Measurements from ENCODE around the gene KMT5B.

KMT5B gene

DNA sequence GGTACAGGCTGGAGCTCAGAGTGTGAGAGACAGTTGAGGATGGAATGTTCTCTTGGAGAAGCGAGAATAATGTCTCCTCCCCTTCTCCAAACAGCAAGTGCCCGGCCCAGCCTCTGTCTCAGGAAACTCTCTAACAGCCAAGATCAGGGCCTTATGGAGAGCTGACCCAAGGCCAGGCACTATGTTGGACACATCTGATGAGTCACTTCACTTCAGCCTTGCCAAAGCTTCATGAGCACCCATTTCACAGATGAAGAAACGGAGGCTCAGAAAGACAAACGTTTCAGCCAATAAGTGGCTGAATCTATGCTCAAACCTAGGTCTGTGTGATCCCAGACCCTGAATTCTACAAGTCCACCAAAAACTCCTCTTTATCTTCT, 69.8 kb downstream of the KMT5B start:
- DNase-seq (ENCODE audit: low read depth in 2 of 2) = no peak

DNA sequence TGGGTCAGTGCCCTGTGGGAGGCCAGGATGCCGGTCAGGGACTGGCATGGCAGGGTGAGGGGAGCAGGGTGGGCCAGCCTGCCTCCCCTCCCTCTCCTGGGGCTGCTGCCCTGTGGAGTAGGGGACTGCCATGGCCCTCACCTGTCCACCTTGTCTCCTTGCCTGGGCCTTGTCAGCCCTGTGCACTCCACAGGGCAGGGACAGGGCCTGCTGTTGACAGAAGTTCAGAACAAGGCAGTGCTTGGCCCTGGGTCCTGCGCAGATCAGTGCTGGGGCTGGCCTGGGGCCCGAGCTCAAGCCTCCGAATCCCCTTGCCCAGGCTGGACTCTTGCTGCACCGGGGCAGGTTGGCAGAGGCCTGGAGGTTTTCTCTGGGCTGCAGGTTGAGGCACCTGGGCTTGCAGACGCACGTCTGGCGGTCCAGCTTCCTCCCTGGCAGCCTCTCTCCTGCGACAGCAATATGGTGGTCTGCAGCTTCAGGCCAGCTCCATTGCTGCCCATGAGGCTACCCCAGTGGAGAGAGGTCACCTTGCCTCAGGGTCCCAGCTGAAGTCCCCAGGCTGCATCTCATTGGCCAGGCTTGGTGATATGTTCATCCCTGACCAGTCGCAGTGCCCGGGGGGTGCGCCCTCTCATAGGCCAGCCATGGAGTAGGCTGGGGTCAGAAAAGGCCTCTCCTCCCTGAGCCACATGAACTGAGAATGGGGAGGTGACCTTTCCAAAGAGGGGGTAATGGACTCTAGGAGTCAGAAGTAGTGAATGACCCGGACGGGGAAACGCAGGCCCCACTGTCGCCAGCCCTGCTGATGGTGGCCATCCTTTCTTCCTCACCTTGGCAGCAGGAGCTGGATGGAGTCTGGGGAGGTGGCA, 70.4 kb downstream of the KMT5B start:
- DNase-seq (ENCODE audit: low read depth in 2 of 2) = no peak

DNA sequence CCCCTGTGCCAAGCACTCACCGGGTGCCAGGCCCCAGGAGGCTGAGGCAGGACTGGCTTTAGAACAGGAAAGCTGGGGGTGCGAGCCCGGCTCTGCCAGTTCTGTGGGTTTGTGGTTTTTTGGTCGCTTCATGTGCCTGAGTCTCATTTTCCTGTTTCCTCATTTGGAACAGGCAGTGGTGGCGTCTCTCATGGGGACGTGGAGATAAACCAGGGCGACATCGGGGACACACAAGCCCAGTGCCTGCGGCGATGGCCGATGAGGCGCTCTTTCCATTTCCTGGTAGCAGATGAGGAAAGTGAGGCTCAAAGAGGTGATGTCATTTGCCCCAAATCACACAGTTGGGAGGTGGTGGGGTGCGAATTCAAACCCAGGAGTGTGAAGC, 71.1 kb downstream of the KMT5B start:
- DNase-seq (ENCODE audit: low read depth in 2 of 2) = no peak

DNA sequence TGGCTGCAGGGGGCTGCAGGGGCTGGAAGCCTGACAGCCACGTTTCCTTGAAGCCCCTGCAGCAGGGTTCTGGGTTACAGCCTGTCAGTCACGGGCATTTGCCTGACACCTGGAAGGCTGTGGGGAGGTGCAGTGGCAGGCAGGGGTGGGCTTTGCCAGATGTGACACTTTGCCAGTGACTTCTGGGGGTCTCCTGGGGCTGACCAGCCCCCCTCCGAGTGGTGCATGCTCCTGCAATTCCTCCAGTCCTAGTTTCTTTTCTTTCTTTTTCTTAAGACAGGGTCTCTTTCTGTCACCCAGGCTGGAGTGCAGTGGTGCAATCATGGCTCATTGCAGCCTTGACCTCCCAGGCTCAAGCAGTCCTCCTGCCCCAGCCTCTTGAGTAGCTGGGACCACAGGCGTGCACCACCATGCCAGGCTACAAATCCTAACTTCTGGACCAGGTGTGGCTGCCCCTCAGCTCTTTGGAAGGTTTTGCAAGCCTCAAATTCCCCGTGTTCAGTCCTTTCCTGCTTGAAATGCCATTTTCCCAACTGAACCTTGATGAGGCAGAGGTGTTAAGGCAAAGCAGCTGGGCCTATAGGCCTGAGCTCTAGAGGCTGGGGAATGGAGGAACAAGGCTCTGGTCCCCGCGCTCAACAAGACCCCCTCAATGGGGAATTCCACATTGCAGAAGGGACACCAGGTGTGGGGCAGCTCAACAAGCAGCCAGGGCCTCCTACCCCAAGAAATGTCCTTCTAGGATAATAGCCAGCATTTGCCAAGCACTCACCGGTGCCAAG, 71.7 kb downstream of the KMT5B start:
- DNase-seq (ENCODE audit: low read depth in 2 of 2) = no peak

DNA sequence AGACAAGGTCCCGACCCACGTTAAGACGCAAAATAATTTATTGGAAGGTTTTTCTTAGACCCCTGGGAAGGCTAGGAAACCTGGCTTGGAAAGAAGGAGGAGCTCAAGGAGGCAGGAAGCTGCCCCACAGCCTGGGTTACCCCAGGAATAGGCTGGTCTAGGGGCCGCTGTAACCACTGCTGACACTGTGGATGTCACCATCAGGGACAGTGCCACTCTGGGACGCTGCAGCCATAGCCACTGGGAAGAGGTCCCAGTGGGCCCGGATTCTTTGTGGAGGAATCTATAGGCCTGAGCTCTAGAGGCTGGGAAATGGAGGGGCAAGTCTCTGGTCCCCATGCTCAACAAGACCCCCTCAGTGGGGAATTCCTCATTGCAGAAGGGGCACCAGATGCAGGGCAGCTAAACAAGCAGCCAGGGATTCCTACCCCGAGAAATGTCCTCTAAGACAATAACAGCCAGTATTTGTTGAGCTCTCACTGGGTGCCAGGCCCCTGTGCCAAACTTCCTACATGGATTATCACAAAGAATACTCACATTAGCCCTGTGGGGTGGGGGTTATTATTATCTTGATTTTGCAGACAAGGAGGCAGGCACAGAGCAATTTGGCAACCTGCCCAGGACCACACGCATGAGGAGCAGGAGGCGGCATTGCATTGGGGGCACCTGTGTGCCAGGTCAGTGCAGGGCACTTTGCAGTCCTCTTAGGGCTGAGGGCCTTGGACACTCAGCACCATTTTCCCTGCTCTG, 72.4 kb downstream of the KMT5B start:
- no peak for DNase-seq (ENCODE audit: low read depth in 2 of 2)

DNA sequence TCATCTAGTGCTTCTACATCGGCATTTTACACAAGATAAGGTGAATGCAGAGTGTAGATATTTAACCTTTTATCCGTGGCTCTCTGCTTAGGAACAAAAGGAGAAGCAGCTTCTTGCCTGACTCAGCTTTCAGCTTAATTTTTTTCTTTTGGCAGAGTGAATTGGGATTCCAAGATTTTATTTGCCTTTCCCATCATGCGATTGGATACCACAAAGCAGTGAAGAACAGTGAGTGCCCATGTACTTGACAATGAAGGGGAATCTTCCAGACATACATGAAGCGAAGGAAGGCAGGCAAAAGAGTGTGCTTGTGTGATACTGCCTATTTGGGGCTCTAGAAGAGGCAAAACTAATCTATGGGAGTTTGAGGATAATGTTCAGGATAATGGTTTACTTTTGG, 74.9 kb downstream of the KMT5B start:
- DNase-seq (ENCODE audit: low read depth in 2 of 2) = no peak

DNA sequence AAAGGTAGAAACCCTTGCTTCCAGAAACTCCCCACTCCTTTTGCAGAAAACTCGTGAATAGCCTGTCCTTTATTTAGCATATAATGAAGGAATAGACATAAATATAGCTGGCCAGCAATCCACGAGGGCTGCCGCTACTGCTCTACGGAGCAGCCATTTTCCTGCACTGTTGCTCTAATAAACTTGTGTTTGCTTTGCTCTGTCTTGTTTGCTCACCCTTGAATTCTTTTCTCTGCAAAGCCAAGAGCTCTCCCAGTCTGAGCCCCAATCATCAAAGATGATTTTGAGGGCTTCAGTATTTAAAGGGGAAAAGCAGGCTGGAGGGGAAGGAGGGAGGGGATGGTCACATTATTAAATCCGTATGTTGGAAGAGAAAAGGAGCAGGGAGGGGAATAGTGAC, 75.3 kb downstream of the KMT5B start:
- no peak for DNase-seq (ENCODE audit: low read depth in 2 of 2)

DNA sequence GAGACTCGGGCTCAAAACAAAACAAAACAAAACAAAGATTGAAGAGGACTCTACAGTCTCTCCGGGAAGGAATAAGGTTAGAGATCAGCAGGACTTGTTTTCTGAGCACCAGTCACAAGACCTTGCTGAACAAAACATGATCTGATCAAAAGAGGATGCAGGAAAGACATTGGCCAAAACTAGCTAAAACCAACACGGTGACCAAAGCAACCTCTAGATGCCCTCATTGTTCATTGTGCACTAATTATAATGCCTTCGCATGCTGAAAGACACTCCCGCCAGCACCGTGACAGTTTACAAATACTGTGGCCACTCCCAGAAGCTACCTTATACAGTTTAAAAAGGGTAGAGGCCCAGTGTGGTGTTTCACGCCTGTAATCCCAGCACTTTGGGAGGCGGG, 76.2 kb downstream of the KMT5B start:
- DNase-seq (ENCODE audit: low read depth in 2 of 2) = no peak

DNA sequence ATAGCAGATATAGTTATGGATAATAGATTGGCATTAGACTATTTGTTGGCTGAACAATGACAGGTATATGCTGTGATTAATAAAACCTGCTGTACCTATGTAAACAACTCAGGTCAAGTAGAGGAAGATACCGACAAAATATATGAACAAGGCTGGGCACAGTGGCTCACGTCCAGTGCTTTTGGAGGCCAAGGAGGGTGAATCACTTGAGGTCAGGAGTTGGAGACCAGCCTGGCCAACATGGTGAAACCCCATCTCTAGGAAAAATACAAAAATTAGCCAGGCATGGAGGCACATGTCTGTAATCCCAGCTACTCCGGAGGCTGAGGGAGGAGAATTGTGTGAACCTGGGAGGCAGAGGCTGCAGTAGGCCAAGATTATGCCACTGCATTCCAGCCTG, 77.9 kb downstream of the KMT5B start:
- no peak for DNase-seq (ENCODE audit: low read depth in 2 of 2)

DNA sequence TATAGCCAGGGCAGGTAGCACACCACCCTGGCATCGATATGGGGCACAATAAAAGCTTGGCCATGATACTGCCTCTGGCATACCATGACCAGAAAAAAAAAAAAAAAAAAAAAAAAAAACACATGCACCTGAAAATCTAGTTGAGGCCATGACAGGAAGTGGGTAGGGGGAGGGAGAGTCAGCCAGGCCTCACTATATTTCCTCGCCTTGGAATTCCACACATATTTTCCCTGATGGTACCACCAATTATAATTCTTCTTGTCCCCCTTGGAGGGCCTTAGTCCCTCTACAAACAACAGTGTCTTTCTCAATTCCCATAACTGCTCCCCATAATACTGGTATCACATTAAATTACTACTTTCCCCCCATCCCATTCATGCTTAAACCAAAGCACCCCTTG, 79.3 kb downstream of the KMT5B start:
- no peak for DNase-seq (ENCODE audit: low read depth in 2 of 2)

DNA sequence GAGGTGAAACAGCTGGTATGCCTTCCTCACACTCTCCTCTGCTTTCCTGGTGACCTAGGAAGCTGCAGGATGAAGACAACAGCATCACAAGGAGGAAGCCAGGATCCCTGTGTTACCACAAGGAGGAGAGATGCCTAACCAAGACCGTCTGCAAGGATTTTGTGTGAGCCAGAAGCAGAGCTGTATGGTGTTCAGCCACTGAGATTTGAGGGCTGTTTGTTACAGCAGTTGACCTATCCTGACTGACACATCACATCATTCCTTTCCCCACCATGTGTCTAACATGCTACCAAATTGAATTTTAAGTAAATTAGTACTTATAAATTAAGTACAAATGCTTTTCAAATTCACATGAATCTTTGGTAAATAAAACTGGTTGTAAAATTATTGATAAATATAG, 83.0 kb downstream of the KMT5B start:
- no peak for DNase-seq (ENCODE audit: low read depth in 2 of 2)

DNA sequence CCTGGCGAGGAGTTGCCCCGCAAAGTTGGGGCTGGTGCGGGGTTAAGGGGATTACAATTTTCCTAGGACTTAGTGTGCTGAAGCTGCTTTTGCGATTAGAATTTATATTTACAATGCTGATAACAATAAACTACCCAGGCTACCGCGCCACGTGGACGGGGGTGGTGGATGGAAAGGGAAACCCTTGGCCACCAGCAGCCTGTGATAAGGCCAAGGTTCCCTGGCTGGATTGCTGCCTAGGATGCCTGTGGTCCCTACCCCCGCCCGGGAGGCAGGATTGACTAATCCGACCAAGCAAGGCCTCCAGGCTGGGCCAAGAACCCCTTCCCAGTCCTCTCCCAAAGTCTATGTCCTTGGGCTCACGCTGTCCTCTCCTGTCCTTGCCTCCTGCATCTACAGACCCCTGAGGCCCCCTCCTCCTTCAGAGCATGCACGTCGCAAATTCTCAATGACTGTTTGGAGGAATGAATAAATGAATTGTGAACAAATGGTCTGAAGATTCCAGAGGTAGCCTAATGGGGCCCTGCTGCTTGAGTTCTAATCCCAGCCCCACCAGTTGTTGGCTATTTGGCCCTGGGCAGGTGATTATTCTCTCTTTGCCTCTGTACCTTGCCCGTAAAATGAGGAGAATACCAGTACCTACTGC, 84.3 kb downstream of the KMT5B start:
- DNase-seq (ENCODE audit: low read depth in 2 of 2) = no peak

DNA sequence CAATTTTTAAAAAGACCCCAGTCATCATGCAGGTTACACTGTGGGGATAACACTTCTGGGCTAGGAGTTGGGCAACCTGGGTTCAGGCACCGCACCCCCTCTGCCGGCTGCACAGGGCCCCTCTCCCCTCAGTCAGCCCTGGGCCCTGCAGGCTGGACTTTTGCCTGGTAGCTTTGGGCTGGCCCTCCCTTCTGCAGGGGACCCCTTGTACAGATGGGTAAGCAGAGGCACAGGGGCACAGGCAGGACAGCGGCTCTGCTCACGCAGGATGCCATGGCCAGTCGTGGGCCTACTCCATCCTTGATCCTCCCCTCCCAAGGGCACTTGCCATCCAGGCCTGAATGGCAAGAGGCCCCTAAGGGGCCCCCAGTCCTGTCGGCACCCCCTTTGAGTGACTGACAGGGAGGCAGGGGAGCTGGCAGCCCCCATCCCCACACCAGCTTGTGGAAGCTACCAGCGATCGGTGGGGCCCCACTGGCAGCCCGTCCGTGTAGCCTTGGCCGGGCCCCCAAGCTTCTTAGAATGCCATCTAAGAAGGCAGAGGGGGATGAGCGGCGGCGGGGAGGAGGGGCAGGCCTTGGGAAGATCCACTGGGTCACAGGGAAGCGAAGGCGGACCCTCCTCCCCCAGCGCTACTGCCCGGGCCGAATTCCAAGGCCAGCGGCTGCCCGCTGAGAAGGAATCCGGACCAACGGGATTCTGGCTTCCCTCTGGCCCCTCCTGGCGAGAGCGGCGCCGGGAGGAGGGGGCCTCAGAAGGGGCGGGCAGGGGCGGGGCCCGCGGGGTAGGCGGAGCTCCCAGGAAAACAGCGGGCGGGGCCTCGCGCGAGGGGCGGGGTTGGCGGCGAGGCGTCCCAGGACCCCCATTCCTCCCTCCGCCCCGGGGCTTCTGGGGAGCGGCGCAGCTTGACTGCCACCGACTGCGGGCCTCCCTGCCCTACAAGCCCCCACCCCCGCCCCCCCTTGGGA, 85.1 kb downstream of the KMT5B start:
- DNase-seq (ENCODE audit: low read depth in 2 of 2) = no peak

DNA sequence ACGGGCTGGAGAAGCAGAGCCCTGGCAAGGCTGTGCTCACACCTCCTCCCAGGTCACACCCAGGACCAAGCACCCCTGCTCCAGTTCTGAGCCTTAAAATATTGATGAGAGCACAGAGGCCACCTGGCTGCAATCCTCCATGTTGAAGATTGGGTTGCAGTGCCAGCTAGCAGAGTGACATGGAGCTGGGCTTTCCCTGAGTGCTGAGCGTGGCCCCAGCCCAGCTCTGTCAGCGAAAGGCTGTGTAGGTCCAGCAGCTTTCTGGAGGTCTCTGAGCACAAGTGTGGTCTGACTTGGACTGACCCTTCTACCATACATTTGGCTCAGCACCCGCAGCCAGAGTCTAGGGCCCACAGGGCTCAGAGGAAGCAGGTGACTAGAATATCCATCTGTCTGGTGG, 87.9 kb downstream of the KMT5B start:
- no peak for DNase-seq (ENCODE audit: low read depth in 2 of 2)

DNA sequence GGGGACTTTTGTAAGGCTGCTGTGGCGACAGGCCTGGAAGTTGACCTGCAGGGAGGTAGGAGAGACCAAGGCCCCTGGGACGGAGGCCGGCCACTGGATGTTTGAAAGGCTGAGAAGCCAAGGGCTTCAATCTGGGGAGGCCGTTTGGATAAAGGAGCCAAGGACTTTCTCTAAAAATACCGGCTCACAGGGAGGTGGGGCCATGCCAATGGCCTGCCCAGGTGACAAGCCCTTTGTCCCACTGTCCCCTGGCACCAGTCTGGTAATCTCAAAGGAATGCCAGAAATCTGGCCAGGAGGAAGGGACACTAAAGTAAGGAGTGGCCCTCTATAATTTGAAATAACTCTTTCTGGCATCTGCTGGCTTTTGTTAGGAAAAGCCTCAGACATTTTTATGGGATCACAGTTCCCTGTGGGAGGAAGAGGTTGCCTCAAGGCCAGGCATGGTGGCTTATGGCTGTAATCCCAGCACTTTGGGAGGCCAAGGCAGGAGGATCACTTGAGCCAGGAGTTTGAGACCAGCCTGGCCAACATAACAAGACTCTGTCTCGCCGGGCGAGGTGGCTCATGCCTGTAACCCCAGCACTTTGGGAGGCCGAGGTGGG, 90.1 kb downstream of the KMT5B start:
- DNase-seq (ENCODE audit: low read depth in 2 of 2) = no peak

DNA sequence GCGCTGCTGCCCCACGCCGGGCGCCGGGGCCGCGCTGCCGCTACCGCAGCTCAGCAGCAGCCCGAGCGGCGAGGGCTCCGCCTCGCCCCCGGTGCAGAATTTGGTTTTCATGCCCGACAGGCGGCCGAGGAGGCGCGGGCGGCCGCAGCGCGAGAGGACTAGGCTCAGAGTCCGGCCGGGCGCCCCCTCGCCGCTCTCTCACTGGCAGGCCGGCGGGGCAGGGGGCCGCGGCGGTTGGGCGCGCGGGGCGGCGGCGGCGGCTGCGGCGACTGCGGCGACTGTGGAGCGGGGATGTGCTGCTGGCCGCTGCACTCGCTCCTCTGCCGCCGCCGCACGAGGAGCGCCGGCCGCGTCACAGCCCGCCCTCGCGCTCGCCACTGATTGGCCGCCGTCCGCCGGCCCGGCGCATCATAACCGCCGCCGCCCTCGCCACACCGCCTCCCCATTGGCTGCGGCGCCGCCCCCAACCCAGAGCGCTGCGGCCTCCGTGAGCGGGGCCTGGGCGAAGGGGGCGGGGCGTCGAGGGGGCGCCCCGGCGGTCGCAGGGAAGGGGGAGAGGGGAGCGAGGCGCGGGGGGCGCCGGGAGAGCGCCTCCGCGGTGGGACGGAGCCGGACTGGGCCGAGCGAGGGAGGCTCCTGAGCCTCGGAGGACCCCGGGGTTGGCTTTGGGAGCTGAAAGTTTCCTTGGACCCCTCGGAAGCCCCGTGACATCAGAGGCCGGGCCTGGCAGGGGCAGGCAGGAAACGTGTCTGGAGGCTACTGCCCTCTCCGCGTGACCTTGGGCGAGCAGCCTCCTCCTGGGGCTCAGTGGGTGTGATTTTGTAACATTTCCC, 91.8 kb downstream of the KMT5B start, which contains the start of gene CHKA:
TSS of gene CHKA (minus strand) at position 322 of the 833 bp plus-strand sequence. CDS start at position 111, 211 bp downstream.
- DNase-seq (ENCODE audit: low read depth in 2 of 2) = peak; percentile 55 to 82

DNA sequence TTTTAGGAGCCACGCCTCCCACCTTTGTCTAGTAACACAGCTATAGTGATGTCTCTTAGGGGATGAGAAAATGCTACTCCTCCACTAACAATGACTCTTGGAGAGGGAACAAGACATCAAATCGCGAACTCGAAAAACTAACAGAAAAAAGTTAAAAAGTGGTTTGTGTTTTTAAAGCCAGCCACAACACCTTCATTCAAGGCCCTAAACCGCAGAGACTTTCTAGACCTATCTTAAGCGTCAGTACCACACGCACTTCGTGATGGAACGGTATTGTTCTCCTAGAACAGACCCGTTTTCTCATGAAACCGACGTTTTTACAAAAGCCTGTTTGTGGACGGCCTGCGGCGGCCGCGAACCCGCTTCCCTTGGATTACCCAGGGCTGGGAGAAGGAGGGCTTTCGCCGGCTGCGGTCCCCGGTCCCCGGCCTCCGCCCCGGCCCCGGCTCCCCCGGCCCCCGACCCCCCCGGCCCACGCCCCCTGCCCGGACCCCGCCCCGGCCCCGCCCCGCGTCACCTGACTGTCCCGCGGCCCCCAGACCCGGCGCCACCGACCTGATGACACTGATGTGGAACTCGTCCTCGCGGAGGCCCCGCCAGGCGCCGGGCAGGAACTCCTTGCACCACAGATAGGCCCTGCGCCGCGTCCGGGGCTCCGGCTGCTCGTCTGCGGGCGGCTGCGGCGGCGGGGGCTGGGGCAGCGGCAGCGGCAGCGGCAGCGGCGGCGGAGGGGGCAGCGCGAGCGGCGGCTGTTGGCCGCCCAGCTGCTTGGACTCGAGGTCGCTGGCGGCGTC, 92.6 kb downstream of the KMT5B start:
- no peak for DNase-seq (ENCODE audit: low read depth in 2 of 2)

DNA sequence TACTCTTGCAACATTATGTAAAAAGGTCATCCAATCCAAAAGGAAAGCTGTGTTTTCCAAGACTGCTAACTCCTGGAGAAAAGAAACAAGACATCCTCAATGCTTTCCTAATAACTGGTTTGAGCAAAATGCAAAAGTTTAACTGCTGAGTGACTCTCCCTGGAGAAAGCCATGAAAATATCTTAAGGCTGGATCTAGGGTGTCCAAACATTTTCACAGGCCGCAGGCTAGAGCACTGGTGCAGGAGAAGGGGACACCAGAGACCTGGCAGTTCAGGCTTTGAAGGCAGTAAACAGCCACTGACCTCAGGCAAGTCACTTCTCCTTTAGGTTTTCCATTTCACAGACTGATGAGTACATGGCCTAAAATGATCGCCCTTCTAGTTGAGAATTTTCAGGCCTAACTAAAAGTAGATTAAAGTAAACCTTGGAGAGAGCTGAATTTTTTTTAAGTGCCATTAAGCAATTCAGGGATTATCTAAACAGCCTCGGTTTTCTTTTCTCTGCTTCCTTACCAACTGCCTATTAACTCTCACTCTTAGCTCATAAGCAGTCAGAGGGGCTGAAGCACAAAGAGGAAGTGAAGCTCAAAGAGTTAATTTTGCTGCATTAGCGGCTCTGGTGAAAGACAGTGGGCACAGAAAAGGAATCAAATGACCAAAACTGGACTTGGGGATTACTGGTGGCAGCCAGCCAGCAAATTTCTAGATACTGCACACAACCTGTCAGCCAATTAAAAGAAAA, 94.2 kb downstream of the KMT5B start:
- DNase-seq (ENCODE audit: low read depth in 2 of 2) = no peak
